Measurements from ENCODE around the gene KLF15.

- TF ChIP-seq POLR2A (IDR thresholded peaks at IDR 0.05; ENCODE audit: low read length) (no peak), GATA1 (IDR thresholded peaks at IDR 0.05; ENCODE audit: low read depth, low read length) (no peak)
Observed at GRCh38 chr3:126309861-126310655, 47.1 kb downstream of the KLF15 start.
